DND-41 (cell line): ENCODE results near the gene KRTAP1-4.

Experiments used
- ATAC-seq: fragments of 200-7000 bp; cut with Tn5 transposase; 3 replicates; pipeline ENCODE4 v1.9.1; 2021; ENCODE audit warnings: low read depth; ENCODE audit not compliant: insufficient read depth
- DNase-seq: peaks from one replicate; pipeline ENCODE4 v3.0.0-alpha.2; 2020
- H2AFZ ChIP-seq: 2 replicates; pipeline ENCODE4 v1.6.0; 2012; ENCODE audit warnings: low read depth, low read length
- H3K27ac ChIP-seq: 2 replicates; pipeline ENCODE4 v1.5.1; 2012; ENCODE audit warnings: low read length, inconsistent platforms
- H3K27me3 ChIP-seq: fragments of 200-600 bp; sonication (generic); 2 replicates; pipeline ENCODE4 v1.6.0; 2012; ENCODE audit warnings: low read length, mild to moderate bottlenecking, inconsistent platforms; ENCODE audit not compliant: insufficient read depth, poor library complexity
- H3K36me3 ChIP-seq: 2 replicates; pipeline ENCODE4 v1.5.1; 2012; ENCODE audit warnings: low read length, inconsistent platforms; ENCODE audit not compliant: insufficient read depth
- H3K4me1 ChIP-seq: 2 replicates; pipeline ENCODE4 v1.5.1; 2012; ENCODE audit warnings: mild to moderate bottlenecking, low read length; ENCODE audit not compliant: insufficient read depth
- H3K4me2 ChIP-seq: 2 replicates; pipeline ENCODE4 v1.6.0; 2012; ENCODE audit warnings: mild to moderate bottlenecking, moderate library complexity, low read length, inconsistent platforms; ENCODE audit not compliant: insufficient read depth
- H3K4me3 ChIP-seq, 2 experiments: fragments of 200-600 bp in 1 of 2; shearing (Covaris generic) in 1 of 2; 2 replicates each; pipeline ENCODE4 v1.5.1; 2012 to 2016; ENCODE audit warnings: inconsistent platforms in 2 of 2, low read length in 2 of 2, mild to moderate bottlenecking in 2 of 2, low read depth in 1 of 2, moderate library complexity in 1 of 2
- H3K79me2 ChIP-seq: 2 replicates; pipeline ENCODE4 v1.6.0; 2012; ENCODE audit warnings: low read length, inconsistent platforms; ENCODE audit not compliant: insufficient read depth
- H3K9ac ChIP-seq: 2 replicates; pipeline ENCODE4 v1.6.0; 2012; ENCODE audit warnings: low read depth, mild to moderate bottlenecking, inconsistent platforms, low read length, moderate library complexity
- H3K9me3 ChIP-seq: 2 replicates; pipeline ENCODE4 v1.5.1; 2012; ENCODE audit warnings: low read length, moderate library complexity, mild to moderate bottlenecking, inconsistent platforms; ENCODE audit not compliant: insufficient read depth, severe bottlenecking
- H4K20me1 ChIP-seq: 2 replicates; pipeline ENCODE4 v1.6.0; 2012; ENCODE audit warnings: low read length; ENCODE audit not compliant: insufficient read depth
- EZH2 ChIP-seq: IDR thresholded peaks from 3 replicates; pipeline ENCODE4 v1.6.1; 2012; ENCODE audit warnings: borderline replicate concordance, low read depth, mild to moderate bottlenecking, moderate library complexity, low read length, inconsistent platforms; ENCODE audit not compliant: severe bottlenecking
- TF ChIP-seq, protein P1 (sequence below): IDR thresholded peaks from 2 replicates; pipeline ENCODE4 v1.5.1; 2012; ENCODE audit warnings: borderline replicate concordance, low read length, moderate library complexity, mild to moderate bottlenecking; ENCODE audit not compliant: poor library complexity, severe bottlenecking; ENCODE audit errors: extremely low read depth

KRTAP1-4 gene

DNA sequence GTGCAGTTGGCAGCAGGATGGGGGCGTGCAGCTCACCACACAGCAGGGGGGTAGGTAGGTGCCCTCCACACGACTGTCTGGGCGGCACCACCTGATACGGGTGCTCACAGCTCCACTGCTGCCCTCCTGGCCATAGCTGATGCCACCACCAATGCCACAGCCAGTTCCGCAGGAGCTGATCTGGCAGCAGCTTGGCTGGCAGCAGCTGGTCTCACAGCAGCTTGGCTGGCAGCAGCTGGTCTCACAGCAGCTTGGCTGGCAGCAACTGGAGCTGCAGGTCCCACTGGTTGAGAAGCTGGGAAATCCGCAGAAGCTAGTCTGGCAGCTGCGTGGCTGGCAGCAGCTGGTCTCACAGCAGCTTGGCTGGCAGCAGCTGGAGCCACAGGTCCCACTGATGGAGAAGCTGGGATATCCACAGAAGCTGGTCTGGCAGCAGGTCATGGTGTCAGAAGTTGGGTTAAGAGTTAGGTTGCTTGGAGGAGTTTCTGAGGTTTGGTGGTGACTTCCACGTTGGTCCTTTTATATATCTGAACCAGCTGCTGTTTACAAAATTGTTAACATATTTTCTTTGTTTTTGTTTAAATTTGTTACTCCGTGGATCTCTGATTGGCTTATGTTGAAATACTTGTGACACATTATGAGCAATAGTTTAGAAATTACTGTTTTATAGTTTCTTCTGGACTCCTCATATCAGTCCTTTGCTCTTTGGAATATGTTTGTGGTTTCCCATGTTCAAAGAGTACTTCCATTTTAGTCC lies 3.1 kb downstream of the KRTAP1-4 start, which contains the start of gene KRTAP1-5:
KRTAP1-5 (minus strand) TSS at position 494 of the 757 bp plus-strand sequence; CDS start at position 441, 53 bp downstream.
- peaks cover 14% of the 10 kb centered on the region for H3K27me3 ChIP-seq
- H3K4me3 ChIP-seq, result no peak within 1 kb of the TSS
- DNase-seq, result no peak
- H2AFZ ChIP-seq, result no peak within 1 kb of the TSS
- no peaks in the 10 kb centered on the region for H3K9me3 ChIP-seq
- ATAC-seq, result no peak
- no peaks in the 10 kb centered on the region for H4K20me1 ChIP-seq
- H3K27ac ChIP-seq, result no peak within 1 kb of the TSS
- no peaks in the 10 kb centered on the region for H3K4me1 ChIP-seq
- H3K9ac ChIP-seq, result no peak within 1 kb of the TSS
- H3K4me2 ChIP-seq, result no peak within 1 kb of the TSS
- TF ChIP-seq EZH2, result no peak
- TF ChIP-seq, protein P1, sequence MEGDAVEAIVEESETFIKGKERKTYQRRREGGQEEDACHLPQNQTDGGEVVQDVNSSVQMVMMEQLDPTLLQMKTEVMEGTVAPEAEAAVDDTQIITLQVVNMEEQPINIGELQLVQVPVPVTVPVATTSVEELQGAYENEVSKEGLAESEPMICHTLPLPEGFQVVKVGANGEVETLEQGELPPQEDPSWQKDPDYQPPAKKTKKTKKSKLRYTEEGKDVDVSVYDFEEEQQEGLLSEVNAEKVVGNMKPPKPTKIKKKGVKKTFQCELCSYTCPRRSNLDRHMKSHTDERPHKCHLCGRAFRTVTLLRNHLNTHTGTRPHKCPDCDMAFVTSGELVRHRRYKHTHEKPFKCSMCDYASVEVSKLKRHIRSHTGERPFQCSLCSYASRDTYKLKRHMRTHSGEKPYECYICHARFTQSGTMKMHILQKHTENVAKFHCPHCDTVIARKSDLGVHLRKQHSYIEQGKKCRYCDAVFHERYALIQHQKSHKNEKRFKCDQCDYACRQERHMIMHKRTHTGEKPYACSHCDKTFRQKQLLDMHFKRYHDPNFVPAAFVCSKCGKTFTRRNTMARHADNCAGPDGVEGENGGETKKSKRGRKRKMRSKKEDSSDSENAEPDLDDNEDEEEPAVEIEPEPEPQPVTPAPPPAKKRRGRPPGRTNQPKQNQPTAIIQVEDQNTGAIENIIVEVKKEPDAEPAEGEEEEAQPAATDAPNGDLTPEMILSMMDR, result no peak
- no peaks in the 10 kb centered on the region for H3K36me3 ChIP-seq
- no peaks in the 10 kb centered on the region for H3K79me2 ChIP-seq

DNA sequence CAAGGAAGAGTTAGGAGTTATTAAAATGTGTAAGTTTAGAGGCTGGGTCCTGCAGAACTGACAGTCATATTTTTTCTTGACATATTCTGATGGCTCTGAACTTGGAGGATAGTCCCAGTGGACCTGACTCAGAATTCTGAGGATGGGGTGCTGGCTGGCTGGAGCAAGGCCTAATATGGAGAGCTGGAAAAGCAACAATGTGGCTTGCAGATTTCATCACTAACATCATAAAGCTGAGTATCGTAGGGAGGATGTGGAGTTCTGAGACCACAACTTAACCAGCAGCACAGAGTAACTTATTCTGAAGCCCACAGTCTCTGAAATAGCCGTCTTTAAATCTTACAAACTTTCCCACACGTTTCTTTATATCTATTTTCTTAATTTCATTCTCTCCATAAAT lies 5.3 kb downstream of the KRTAP1-4 start:
- H3K27me3 ChIP-seq, result peaks cover 12% of the 10 kb centered on the region
- no peak overlapping the region for H3K9ac ChIP-seq
- DNase-seq (no peak), ATAC-seq (no peak)
- H2AFZ ChIP-seq, result no peak overlapping the region
- no peak overlapping the region for H3K4me2 ChIP-seq
- TF ChIP-seq EZH2, result no peak
- TF ChIP-seq, protein P1, result no peak
- no peaks in the 10 kb centered on the region for H4K20me1 ChIP-seq
- H3K4me3 ChIP-seq, result no peak overlapping the region
- H3K79me2 ChIP-seq, result no peaks in the 10 kb centered on the region
- H3K4me1 ChIP-seq, result no peaks in the 10 kb centered on the region
- H3K9me3 ChIP-seq, result no peaks in the 10 kb centered on the region
- no peaks in the 10 kb centered on the region for H3K36me3 ChIP-seq
- no peak overlapping the region for H3K27ac ChIP-seq

DNA sequence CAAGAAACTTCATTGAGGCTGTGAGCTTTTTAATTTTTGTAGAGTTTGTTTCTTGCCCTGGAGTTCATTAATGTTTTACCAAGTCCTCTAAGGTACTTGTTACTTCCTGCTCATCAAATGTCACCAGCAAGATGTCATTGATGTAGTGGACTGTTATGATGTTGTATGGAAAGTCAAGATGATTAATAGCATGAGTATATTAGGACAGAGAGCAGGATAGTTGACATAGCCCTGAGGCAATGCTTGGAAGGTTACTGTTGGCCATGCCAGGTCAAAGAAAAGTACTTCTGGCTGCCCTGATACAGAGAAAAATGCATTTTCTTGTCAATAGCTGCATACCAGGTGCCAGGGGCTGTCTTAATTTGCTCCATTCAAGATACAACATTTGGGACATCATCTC lies 9.7 kb downstream of the KRTAP1-4 start:
- Histone ChIP-seq H2AFZ (no peak overlapping the region), H3K36me3 (no peaks in the 10 kb centered on the region), H3K4me2 (no peak overlapping the region), H3K9me3 (no peaks in the 10 kb centered on the region), H3K27me3 (peaks cover 10% of the 10 kb centered on the region), H3K79me2 (no peaks in the 10 kb centered on the region), H4K20me1 (no peaks in the 10 kb centered on the region), H3K27ac (no peak overlapping the region), H3K4me1 (no peaks in the 10 kb centered on the region), H3K4me3 (no peak overlapping the region), H3K9ac (no peak overlapping the region)
- DNase-seq (no peak), ATAC-seq (no peak)
- TF ChIP-seq, protein P1, result no peak
- TF ChIP-seq EZH2, result no peak
